GM18511 (cell line): ENCODE results near the gene PKIG.
"Not testable (repeated sequence)": the region's sequence is repeated elsewhere in the genome, so short reads cannot be mapped to it uniquely, and the experiment has no call there.

ENCODE experiments used
- ATAC-seq: cut with Tn5 transposase; IDR thresholded peaks from one replicate; pipeline ENCODE4 v1.9.1; 2021; ENCODE audit warnings: mild to moderate bottlenecking, moderate library complexity; ENCODE audit not compliant: unreplicated experiment

The PKIG gene

DNA sequence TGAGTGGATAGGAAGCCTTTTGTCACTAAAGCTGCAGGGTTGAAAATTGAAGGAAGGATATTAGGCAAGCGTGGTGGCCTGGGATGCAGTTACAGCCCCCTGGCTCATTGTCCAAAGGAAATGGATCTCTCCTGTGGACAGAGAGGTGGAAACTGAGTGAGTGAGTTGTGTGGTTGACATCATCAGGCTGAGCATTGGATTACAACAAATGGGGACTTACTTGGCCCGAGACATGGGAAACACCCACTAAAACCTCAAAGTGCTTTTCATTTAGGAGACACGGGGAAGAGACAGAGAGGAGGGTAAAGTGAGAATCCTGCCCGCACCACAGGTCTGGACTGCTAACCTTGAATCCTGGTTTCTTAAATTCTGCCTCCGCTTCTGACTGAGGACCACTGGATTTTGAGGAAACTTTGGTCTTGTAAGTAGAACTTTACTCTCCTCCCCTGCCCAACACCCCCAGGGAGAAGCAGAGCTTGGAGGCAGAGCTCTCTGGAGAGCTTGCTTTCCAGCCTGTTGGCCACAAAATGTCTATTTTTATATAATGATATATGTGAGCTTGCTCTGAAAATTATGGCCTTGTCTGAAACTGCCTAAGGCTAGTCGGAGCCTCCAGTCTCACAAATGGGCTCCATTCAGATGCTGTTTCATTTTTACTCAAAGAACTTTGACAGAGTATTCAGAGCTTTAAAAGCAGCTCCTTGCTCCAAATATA is at the start of gene PKIG:
PKIG (plus strand) TSS at position 269 of the 715 bp plus-strand sequence. CDS start 31,978 bp downstream, outside the sequence.
- no peak for ATAC-seq

- no peak for ATAC-seq
Measured at GRCh38 chr20:44532981-44533331, 49.4 kb upstream of the PKIG start.

- no peak for ATAC-seq
Measured at GRCh38 chr20:44533928-44534327, 48.5 kb upstream of the PKIG start.

DNA sequence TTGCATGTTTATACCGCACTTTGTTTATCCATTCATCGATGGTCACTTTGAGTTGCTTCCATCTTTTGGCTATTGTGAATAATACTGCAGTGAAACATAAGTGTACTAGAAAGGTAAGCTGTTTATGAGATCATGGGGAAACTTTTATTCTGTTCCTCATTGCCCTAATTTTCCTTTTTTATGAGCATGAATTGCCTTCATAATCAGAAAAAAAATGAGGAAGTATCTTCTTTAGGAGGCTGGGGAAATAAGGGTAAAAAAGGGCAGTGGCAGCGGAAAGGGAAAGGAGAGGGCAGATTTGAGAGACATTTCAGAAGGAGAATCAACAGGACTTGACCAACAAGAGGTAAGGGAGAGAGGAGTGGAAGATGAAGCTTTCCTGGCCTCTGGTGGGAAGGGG is 46.2 kb upstream of the PKIG start:
- no peak for ATAC-seq

DNA sequence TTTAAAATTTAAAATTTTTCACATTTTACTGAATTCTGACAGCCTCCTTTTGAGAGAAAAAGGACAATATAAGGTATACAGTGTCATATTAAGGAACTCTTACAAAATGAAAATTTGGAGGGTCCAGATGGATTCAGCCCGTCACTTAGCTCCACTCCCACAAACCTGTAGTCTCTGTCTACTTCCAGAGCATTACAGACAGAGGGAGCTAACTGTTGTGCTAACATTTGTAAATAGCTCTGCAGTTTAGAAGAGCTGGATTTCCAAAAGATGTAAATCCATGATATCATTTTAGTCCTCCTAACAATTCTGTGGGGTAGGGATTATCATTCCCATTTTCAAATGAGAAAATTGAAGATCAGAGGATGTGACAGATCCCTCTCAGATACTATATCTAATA is 44.4 kb upstream of the PKIG start:
- ATAC-seq: no peak

- ATAC-seq: no peak
Measured at GRCh38 chr20:44540834-44541233, 41.5 kb upstream of the PKIG start.

- no peak for ATAC-seq
Measured at GRCh38 chr20:44541992-44542391, 40.4 kb upstream of the PKIG start.

DNA sequence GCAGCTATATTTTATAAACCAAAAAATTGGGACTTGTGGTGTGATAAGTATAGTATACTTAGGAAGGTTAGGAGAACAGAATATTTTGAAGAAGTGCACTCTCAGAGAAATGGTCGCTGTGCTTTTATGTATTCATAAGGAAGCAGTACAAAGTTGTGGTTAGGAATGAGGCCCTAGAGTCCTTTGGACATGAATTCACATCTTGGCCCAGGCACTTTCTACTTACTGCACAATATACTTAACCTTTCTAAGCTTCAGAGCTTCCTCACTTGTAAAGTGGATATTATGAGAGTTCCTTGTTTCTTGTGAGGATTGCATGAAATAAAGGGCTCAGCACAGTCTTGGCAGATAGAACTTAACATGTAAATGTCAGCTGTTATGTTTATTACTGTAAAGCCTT is 39.5 kb upstream of the PKIG start:
- no peak for ATAC-seq

GRCh38 chr20:44543358-44543757 is 39.0 kb upstream of the PKIG start:
- no peak for ATAC-seq

DNA sequence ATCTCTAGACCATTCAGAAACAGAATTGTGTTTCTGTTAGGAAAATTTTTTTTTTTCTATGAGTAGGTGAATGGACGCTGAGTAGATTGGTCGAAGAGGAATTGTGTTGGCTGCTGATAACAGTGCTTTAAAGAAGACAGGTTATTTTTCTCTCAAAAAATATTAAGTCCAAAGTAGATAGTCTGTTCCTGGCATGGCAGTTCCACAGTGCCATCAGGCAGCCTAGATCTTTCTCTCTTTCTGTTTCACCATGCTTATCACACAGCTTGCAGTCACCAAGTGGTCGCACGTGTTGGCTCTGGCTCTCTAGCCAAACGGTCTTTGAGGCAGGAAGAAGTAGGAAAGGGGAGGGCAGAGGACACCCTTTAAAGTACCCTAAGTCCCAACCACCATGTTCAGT is 38.1 kb upstream of the PKIG start:
- no peak for ATAC-seq

- ATAC-seq: no peak
Measured at GRCh38 chr20:44547419-44547818, 35.0 kb upstream of the PKIG start.

GRCh38 chr20:44549123-44549522 is 33.3 kb upstream of the PKIG start:
- ATAC-seq: no peak

DNA sequence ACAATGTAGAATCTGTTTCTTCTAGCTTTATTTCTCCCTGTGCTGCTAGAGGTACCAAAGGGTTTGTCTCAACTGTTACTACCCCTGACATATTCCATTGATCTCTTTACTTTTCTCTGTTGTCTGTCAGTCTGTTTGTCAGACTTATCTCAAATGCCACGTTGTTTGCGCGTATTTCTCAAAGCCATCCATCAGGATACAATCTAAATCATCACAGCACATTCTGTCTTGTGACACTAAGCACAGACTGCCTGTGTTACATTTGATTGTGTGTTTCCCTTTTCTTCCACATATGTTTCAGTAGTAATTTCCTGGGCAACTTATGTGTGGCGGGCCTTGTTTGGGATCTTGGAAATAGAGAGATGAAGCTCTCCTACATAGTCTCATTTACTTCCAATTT is 30.3 kb upstream of the PKIG start:
- ATAC-seq: no peak

DNA sequence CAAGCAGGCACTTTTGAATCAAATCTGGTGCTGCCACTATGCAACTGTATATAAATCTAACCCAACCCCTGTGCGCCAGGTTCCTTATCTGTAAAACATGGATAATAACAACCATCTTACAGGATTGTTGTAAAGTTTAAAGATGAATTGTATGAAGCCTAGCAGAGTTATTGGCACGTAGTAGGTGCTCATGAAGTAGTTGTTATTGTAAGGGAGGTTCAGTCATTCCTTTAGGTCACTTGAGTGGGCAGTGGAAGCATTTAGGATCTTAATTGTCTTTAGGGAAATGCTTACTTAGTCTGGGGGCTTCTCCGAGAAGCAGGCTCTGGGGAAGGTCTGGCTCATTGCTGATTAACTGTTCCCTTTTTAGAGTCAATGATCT is 29.8 kb upstream of the PKIG start:
- ATAC-seq: no peak

GRCh38 chr20:44552950-44553908 is 29.1 kb upstream of the PKIG start:
- ATAC-seq: no peak

DNA sequence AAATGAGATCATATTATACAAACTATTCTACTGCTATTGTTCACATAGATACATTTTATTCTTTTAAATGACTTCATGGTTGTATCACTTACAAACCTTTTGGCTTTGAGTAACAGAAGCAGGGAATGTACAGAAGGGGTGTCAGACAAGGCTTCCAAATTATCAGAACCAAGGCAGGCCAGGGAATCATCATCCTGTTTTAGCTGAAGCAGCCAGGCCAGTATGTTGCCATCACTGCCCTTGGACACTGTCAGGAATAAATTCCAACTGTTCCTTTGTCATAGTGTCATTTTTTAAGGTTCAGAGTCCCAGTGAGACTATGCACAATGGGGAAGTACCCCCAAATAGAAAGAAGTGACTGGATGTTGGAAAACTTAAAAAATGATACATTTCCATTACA is 23.1 kb upstream of the PKIG start:
- ATAC-seq: no peak

DNA sequence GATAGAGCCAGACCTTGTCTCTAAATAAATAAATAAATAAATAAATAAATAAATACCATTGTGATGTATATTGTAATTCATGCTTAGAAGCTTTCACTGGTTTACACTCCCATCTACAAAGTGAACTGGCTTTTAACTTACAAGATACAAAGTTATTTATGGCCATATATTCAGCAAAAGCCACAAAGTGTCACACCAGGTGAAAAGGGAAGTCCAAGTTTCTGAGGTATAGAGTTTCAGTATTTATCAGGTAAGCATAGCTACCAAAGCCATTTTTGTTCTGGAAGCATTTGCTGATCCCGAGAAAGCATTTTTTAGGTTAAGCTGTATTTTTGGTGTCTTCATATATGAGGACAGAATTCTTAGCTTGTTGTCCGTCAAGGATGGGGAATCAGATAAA is 22.1 kb upstream of the PKIG start:
- ATAC-seq: no peak

DNA sequence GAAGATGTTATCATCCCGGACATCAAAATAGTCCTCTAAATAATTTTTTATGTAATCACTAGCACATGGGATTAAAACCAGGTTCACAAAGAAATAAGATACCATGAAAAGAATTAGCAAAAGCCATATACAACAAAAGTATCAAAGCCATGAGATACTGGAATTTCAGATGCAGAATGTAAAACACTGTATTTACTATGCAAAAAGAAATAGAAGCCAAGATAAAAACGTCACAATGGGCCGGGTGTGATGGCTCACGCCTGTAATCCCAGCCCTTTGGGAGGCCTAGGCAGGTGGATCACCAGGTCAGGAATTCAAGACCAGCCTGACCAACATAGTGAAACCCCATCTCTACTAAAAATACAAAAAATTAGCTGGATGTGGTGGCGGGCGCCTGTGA is 21.6 kb upstream of the PKIG start:
- not testable (repeated sequence) for ATAC-seq

DNA sequence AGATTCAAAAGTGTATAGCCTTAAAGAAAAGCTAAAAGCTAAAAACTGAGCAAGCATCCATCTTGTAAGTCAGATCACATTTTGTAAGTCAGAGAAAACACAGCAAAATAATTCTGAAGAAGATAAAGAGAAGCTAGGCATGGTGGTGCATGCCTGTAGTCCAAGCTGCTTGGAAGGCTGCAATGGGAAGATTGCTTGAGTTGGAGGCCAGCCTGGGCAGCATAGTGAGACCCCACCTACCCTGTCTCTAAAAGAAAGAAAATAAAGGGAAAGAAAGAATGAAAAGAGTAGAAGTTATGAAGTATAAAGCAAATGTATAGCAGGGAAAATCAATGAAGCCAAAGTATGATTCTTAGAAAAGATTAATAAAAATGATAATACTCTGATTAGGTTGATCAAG is 20.5 kb upstream of the PKIG start:
- no peak for ATAC-seq

- no peak for ATAC-seq
Measured at GRCh38 chr20:44566018-44566417, 16.4 kb upstream of the PKIG start.

GRCh38 chr20:44566811-44567210 is 15.6 kb upstream of the PKIG start:
- no peak for ATAC-seq

DNA sequence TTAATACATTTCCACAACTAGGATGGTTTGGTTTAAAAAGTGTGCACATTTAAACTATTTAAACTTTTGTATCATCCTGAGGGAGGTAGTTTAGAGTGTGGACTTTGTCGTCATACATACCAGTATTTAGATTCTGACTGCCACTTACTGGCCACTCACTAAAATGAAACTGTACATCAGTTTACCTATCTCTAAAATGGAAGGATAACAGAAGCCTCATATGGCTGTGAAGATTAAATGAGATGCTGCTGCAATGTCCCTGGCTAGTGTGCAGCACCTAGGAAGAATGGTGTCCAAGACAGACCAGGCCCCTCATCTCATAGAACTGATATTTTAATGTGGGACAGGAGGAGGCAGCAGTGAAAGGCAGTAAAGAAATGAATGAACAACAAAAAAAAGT is 12.0 kb upstream of the PKIG start:
- ATAC-seq: no peak
